HG02610 (cell line): ENCODE results near the gene PRKN.

ENCODE experiments used
- ATAC-seq: cut with Tn5 transposase; IDR thresholded peaks from one replicate; pipeline ENCODE4 v1.9.1; 2021; ENCODE audit warnings: mild to moderate bottlenecking, moderate library complexity; ENCODE audit not compliant: unreplicated experiment

Gene PRKN

DNA sequence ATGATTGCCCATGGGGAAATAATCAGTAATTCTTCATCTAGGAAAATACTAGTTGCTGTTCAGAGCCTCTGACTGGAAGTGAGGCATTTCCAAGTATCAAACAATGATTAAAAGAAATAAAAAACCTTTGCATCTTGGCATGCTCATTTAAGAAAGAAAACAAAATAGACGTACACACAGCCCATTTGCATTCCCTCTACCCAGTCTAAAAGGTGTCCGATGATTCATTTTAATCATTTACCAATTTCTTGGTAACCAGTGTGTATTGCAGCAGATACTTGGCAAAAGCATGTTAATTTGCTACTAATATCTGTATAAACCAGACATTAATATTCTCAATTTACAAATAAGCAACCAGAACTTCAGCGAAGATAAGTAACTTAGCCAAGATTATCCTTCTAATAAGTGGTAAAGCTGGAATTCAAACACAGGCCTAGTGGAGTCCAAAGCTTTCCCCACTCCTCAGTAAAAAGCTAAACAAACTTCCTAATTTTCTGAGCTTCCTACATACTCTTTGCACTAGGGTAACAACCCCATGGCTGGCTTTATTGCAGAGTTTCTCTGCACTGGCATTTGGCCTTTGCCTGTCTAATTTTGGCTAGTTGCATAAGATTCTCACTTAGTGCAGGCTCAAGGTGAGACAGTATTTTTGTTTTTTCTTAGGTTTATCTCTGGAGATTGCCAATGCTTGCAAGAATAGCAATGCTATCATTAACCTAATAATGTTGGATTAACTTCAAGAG, 338.1 kb downstream of the PRKN start:
- no peak for ATAC-seq

DNA sequence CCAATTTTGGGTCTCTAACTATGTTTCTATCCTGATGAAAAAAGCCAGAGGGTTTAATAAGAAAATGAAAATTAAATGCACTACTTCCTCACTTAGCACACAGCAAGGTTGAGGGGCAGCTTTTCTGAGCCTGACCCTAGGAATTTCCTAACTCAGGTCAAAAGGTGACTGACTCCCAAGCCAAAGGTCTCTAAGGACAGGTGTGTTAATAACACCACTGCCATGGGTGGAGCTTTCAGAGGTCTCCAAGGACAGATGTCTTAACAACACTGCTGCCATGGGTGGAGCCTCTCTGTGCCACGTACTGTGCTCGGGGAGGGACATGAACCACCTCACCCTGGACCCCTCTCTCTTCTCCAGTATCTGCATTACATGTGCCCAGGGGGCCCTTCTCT, 339.2 kb downstream of the PRKN start:
- ATAC-seq: no peak

DNA sequence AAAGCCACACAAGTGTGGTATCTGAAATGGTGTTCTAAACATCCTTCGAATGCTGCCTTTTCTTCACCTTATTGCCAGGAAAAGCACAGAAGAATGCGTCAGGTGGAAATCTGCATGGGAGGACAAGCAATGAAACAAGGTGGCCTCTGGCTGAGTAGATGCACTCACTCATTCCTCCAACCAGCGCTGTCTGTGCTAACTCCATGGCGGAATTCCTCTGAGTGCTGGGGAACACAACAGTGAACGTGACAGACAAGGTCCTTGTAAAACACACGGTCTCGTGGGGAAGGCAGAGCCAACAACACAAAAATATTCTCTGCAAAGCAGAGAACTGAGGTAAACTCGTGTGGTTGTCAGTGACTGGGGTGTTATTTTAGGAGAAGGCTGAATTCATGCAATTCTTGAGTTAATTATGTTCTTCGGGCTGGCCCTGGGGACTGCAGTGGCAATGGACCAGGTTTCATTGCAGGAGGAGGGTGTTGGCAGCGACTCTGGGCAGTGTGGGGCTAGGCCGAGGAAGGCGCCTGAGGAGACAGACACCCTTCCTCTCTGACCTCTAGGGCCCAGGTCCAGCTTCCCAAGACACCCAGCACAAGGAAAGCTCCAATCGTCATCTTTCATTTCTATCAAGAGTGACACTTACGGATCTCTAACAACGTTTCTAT, 339.7 kb downstream of the PRKN start:
- no peak for ATAC-seq

DNA sequence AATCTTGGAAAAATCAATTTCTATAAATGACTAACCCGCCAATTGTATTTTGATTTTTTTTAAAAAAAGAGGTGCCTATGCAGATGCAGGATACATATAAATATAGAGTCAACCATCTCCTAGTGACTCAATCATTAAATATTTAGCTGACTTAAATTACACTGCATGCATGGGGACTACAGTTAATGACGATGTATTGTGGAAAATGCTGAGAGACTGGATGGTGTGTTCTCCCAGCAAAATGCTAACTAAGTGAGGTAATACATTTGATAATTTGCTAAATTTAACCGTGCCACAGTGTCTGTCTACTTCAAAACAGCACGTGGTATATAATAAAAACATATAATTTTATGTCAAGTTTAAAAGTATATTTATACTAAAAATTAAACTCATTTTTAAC, 341.6 kb downstream of the PRKN start:
- ATAC-seq: no peak

DNA sequence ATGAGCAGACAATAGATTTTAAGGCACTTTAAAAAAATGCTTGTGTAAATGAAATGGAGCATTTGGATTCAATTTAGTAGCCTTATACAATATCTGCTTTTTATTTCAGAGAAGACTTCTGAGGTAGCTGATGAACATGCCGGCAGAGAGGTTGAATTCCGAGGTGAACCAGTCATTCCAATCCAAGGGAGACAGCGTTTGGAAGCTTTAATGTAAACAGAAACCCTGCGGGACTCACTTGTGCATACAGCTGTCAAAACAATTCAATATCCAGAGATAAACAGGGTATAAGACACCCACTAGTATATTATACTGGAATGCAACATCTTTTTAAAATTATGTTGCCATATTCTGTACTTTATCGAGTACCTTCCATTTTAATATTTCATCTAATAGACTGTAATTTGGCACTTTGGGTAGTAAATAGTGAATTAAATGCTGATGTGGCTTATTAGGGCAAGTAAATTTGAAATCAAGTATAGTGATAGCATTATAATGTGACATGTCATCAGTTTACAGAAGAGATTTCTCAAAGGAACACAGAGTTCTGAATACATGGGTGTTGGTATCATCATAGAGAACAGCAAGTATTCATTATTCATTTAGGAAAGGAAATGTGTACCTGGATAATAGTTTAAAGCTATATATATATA, 347.7 kb downstream of the PRKN start:
- ATAC-seq: no peak

DNA sequence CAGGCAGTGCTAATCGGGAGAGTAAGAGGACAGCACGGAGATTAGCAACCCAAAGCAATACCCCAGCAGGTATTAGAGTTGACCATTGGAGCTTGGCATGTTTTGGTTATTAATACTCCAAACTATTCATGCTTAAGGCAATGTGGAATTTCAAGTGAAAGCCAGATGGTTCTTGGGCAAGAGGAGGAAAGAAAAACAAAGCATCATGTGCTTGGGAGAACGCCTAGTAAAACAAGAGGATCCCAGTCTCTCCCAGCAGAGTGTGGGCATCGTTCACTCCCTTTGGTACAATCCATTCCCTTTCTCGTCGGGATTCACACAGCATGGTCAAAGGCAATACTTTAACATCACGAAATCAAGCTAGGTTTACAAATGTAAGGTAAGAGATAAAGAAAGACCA, 349.8 kb downstream of the PRKN start:
- ATAC-seq: no peak

DNA sequence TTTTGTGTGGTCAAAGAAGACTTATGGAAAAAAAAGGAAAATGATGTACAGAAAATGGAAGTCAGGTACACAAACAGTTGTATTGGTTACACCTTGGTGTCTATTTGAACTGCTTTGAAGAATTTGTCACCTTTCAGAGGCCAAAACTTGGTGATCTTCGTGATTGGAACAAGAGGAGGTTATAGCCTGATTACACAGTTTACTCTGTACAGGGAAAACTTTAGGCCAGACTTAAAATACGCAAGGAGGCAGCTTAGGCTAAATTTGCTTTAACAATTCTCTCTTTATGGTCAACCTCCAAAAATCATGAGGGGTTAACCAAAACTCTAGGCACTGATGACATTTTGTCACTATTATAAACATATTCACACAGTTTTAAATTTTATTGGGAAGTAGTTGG, 353.7 kb downstream of the PRKN start:
- ATAC-seq: no peak

DNA sequence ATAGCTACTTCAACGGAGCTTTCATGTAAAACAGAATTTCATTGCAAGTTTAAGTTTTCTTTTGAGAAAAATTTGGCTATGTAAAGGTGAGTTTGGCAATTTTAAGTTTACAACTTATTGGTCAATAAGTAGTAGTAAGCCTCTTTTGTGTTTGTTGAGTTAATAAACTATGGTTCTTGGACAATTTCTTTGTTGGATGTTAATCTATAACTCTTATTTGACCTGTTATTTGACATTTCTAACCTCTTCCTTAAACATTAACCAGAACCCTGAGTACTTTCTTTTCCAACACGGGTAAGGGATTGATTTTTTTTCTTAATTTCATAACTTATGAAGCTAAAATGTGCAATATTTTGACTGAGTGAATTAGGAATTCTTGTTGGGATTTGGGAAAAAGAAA, 354.4 kb downstream of the PRKN start:
- ATAC-seq: no peak

DNA sequence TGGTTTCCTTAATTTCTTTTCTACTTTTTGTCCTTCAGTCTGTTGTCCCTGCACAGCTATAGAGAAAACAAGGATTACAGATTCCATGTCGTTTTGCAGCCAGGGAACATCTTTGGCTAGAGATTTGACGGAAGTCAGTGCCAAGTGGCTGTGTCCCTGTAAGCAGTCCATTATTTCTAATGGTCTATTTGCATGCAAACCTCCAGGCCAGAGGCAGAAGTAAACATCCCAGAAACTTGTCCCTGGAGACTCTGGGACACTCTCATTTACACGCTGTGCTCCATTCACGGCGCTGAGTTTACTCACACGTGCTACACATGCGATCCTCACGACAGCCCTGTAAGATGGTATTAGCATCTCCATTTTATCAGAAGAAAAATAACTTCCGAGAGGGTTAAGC, 355.5 kb downstream of the PRKN start:
- ATAC-seq: no peak

DNA sequence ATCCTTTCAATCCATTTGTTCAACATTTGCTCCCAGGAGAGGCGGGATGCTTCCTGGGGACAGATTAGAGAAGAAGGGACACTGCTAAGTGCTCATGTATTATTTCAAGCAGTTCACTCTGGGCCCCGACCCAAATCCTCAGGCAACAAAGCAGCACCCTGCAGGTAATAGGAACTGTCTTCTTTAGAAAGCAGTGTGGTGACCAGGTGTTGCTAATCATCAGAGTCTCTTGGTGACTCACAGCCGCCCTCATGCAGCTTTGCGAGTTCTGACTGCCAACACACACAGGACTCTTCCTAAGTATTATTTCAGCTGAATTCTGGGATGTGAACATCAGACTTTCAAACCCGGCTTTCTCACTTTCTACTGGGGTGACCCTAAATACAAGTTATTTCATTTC, 356.4 kb downstream of the PRKN start:
- ATAC-seq: no peak

DNA sequence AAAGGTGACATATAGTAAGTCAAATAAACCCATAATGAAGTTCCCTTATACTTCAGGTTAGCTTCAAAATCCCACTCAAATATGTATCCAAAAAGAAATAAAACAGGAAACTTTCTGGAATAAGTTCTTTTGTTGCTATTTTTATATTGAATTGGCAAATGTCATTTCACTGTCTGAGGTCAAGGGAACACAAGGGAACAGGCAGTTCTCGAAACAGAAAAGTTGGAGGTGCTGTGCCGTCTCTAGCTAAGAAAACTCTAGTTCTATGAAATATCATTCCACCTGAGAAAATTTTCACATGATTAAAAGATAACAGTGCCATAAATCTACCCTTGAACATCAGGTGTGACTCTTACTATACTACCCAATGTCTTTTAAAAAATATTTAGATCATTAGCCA, 358.5 kb downstream of the PRKN start:
- ATAC-seq: no peak

DNA sequence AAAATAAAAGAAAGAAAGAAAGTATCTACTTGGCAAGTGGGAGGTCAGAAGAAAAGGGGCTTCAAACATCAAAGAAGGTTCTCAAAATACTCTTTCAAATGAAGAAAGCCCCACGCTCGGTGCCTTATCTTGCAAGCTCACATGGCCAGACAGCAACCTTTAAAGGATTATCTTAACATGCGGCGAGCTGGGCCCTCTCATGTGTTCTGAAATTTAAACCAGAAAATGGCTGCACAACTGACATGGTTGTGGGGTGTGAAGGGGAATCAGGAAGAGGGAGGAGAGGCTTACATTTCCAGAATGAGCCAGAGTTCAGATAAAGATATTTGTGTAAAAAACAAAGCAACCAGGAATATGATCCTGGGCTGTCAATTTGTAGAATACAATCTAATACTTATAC, 363.1 kb downstream of the PRKN start:
- ATAC-seq: no peak

DNA sequence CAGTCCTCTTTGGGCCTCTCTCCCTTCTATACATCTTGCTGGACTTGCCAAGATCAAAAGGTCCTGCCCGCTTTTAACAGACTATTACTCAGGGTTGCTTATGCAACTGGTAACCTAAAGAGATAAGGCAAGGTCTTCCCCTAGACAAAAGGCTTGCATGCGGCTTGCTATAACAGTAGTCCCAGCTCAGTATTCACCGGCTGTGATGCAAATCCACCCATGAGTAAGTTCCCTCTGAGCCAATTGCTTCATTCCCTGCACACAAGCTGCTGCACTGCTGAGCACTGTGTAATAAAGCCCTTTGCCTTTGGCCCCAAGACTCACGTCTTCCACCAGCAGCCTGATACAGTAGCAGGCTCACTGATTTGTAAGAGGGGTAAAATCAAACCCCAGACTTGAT, 363.8 kb downstream of the PRKN start:
- ATAC-seq: no peak

DNA sequence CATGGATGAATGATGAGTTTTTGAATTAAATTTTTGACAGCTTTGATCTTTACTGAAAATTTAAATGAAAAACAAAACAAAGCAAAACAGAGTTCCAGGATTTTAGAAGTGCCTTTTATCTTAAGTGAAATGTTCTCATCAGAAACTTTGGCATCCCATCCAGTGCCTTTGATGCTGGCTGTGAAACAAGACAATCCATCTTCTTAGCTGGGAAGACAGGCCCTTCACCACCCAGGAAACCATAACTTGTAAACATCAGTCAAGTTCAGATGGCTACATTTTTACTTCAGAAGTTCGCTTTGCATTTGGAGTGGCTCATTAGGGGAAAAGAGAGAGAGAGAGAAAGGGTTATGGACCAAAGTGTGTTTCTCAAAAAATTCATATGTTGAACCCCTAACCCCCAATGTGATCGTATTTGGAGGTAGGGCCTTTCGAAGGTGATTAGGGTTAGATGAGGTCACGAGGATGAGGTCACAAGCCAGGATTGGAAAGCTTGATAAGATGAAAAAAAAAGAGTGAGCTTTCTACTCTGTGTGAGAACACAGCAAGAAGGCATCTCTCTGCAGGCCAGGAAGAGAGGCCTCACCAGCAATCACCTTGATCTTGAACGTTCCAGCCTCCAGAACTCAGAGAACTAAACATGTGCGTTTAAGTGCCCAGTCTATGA, 366.5 kb downstream of the PRKN start:
- no peak for ATAC-seq

DNA sequence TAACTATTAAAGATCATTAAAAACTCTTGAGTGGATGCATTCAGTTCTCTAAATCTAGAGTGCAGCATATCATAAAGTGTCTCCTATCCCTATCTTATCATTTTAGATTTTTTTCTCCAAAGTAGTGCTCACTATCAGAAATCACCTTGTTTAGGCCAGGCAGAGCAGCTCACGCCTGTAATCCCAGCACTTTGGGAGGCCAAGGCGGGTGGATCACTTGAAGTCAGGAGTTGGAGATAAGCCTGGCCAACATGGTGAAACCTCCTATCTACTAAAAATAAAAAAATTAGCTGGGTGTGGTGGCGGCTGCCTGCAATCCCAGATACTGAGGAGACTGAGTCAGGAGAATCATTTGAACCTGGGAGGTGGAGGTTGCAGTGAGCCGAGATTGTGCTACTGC, 368.9 kb downstream of the PRKN start:
- no peak for ATAC-seq

DNA sequence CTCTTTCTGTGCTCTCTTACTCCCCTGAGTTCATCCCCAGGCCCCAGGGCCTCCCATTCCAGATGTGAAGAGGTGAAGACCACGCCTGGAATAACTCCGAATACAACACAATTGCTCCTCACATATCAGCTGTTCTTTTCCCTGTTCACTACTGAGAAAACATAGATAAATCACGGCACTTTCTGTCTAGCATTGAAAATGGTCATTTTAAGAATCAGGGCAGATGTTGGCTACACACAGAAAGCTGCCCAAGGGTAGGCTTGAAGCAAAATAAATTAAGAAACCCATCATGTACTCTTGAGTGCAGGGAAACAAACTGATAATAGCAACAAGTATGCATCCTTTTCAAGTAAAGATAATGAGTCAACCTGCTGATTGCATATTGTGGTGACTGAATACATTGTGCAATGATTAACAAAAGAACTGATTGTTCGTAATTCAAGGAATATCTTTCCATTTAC, 382.5 kb downstream of the PRKN start:
- no peak for ATAC-seq

DNA sequence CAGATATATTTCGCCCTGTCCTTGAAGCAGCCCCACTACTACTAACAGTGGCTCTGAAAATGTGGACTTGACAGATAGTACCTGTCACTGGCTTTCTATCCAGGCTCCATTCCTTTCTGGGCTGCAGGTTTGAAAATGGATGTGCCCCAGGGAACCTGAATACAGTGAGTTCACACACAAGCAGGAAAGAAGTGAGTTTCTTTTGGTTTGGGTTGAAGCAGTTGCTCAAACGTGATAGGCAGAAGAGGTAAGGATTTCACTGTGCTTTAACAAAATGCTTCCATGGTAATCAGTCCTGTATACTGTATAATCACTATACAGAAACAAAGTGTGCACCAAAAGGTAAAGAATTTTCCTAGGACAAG, 382.9 kb downstream of the PRKN start:
- ATAC-seq: no peak

DNA sequence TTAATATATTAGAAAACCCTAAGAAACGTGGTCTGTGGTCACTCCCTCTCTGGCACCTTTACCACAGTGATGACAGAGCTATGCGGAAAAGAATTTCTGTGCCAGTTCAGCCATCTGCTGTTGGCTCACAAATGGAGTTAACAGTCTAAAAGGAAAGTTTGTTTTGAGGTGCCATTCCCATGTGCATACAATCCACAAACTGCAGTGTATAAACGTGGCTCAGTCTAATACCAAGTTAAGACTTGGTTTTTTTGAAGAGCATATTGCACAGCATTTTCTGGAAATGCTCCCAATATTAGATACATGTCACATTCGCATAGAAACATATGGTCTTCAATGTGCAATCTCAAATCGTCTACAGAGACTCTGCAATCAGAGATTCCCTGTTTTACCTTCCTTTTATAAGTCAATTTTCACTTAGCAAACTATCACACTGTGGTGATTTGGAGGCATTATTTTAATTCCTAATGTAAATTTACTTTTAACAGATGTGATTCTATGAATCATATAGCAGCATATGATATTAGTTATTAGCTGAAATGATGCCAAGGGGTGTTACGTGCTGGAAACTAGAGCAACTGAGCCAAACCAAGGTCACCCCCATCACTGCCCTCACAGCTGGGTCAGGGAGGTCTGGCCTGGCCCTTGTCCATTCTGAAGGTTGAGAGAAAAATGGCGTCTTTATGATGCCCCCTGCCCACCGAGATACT, 383.5 kb downstream of the PRKN start:
- no peak for ATAC-seq

DNA sequence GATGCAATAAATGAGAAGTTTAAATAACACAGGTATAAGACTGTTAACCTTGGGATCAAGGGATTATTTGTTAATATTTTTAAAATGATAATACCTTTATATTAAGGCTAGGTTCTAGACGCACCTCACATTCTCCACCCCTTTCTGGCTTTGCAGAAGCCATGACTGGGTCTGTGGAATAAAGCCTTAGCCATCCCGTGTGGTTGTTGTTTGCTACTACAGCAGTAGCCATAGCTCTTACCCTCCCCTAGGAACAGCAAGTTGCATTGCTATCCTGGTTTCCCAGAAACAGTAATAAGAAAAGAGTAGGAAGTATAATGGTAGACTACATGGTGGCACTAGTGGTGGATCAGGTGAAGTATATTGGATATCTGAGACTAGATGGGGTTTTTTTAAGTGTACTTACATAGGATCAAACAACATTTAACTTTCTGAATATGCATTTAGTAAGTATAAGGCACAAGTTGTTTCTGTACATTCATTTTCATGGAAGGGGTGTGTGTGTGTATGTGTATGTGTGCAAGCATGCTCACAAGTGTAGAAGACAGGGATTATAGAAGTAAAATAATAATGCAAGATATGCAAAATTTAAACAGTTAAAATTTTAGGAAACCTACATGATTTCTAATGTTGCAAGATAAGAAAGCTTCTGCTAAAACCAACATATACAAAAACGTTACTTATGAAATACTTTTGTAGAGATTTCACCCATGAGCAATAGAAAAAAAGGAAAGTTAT, 384.2 kb downstream of the PRKN start:
- no peak for ATAC-seq

DNA sequence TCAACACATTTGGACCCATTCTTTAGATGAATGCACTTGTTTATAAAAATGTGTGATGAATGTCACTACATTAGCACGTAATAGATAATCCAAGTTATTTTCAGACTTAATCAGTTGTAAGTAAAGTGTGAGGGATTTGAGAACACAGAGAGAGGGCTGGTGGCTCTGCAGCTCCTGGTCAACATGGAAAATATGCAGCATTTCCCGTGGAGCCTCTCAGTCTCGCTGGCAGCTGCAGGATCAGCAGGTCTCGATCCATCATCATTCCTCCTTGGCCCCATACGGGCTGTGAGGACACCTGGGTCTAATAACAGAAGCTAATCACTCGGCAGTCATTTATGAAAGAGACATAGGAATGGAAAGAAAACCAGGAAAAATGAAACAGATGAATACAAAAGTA, 390.2 kb downstream of the PRKN start:
- no peak for ATAC-seq
